IMR-90 (cell line): ENCODE results near the gene ACAP1. TPM values are rescaled to one million over a fixed set of nuclear protein-coding genes. Genes with fewer than 3 reads are reported as not detected.

ENCODE experiments used
- ATAC-seq: fragments of 200-7000 bp; cut with Tn5 transposase; 2 replicates; pipeline ENCODE4 v1.9.1; 2020; ENCODE audit warnings: low read depth, mild to moderate bottlenecking, moderate library complexity
- BruUV-seq: library from RNA; stranded (reverse); fragments of 400-500 nt; replicated peaks from 2 replicates; lab custom pipeline; 2021; lab: Mats Ljungman, UMichigan
- CTCF ChIA-PET: fragments of 300-600 bp; formaldehyde crosslinking; extraction: SDS; loops from one replicate; lab custom pipeline; 2021; ENCODE audit warnings: antibody characterized with exemption; lab: Yijun Ruan, JAX
- POLR2A ChIA-PET: fragments of 300-600 bp; sonication (Branson Sonifier 250); formaldehyde crosslinking; loops from one replicate; lab custom pipeline; 2022; ENCODE audit warnings: antibody characterized with exemption; ENCODE audit not compliant: unreplicated experiment; lab: Charles Lee
- DNase-seq: peaks from one replicate; pipeline ENCODE4 v3.0.0; 2013
- H2AFZ ChIP-seq: replicated peaks from 2 replicates; pipeline ENCODE3; 2013; ENCODE audit warnings: low read length, mild to moderate bottlenecking; ENCODE audit not compliant: poor library complexity
- H2AK5ac ChIP-seq: 2 replicates; pipeline ENCODE4 v1.6.1; 2013; ENCODE audit warnings: low read depth, low read length, inconsistent platforms
- H2AK9ac ChIP-seq: replicated peaks from 2 replicates; pipeline ENCODE3; 2013; ENCODE audit warnings: mild to moderate bottlenecking, low read depth, low read length, moderate library complexity; ENCODE audit not compliant: poor library complexity
- H2BK120ac ChIP-seq: 2 replicates; pipeline ENCODE4 v1.6.1; 2013; ENCODE audit warnings: low read depth, low read length, inconsistent platforms
- H2BK15ac ChIP-seq: 3 replicates; pipeline ENCODE4 v1.6.1; 2013; ENCODE audit warnings: low read depth, low read length, inconsistent platforms
- H2BK20ac ChIP-seq: 2 replicates; pipeline ENCODE4 v1.6.1; 2013; ENCODE audit warnings: low read depth, mild to moderate bottlenecking, inconsistent platforms, low read length, moderate library complexity
- H2BK5ac ChIP-seq: 2 replicates; pipeline ENCODE4 v1.6.1; 2013; ENCODE audit warnings: mild to moderate bottlenecking, low read depth, low read length, inconsistent platforms; ENCODE audit not compliant: poor library complexity, severe bottlenecking
- H3K14ac ChIP-seq: replicated peaks from 2 replicates; pipeline ENCODE4 v1.6.1; 2013; ENCODE audit warnings: low read depth, low read length, inconsistent platforms
- H3K18ac ChIP-seq: 2 replicates; pipeline ENCODE4 v1.6.1; 2013; ENCODE audit warnings: low read depth, low read length, control low read depth
- H3K23ac ChIP-seq: 2 replicates; pipeline ENCODE4 v1.6.1; 2013; ENCODE audit warnings: low read depth, low read length, inconsistent platforms
- H3K27ac ChIP-seq: 2 replicates; pipeline ENCODE4 v1.5.1; 2013; ENCODE audit warnings: mild to moderate bottlenecking, control low read depth, low read length; ENCODE audit not compliant: insufficient read depth
- H3K27me3 ChIP-seq: 2 replicates; pipeline ENCODE4 v1.6.1; 2013; ENCODE audit warnings: low read length; ENCODE audit not compliant: control insufficient read depth, insufficient read depth
- H3K36me3 ChIP-seq: 2 replicates; pipeline ENCODE4 v1.6.1; 2013; ENCODE audit warnings: low read length, mixed read lengths; ENCODE audit not compliant: control insufficient read depth, insufficient read depth
- H3K4ac ChIP-seq: 2 replicates; pipeline ENCODE4 v1.6.1; 2013; ENCODE audit warnings: low read depth, low read length, inconsistent platforms
- H3K4me1 ChIP-seq: 2 replicates; pipeline ENCODE4 v1.6.1; 2013; ENCODE audit warnings: low read length, mixed read lengths; ENCODE audit not compliant: control insufficient read depth, insufficient read depth
- H3K4me2 ChIP-seq: 2 replicates; pipeline ENCODE4 v1.6.1; 2013; ENCODE audit warnings: low read depth, mild to moderate bottlenecking, control low read depth, low read length, moderate library complexity
- H3K4me3 ChIP-seq: 2 replicates; pipeline ENCODE4 v1.5.1; 2013; ENCODE audit warnings: low read depth, mild to moderate bottlenecking, control low read depth, low read length, moderate library complexity; ENCODE audit not compliant: insufficient read depth
- H3K56ac ChIP-seq: 2 replicates; pipeline ENCODE4 v1.6.1; 2013; ENCODE audit warnings: low read length, inconsistent platforms; ENCODE audit not compliant: insufficient read depth; ENCODE audit errors: extremely low read depth
- H3K79me1 ChIP-seq, 2 experiments: 2 replicates each; pipeline ENCODE4 v1.6.1; 2013; ENCODE audit warnings: low read length in 2 of 2, inconsistent platforms in 1 of 2, low read depth in 1 of 2
- H3K9ac ChIP-seq: 2 replicates; pipeline ENCODE4 v1.6.1; 2013; ENCODE audit warnings: low read depth, low read length, control low read depth
- H3K9me1 ChIP-seq: 2 replicates; pipeline ENCODE4 v1.6.1; 2013; ENCODE audit warnings: low read length, inconsistent platforms; ENCODE audit not compliant: insufficient read depth
- H3K9me3 ChIP-seq: 2 replicates; pipeline ENCODE4 v1.6.1; 2013; ENCODE audit warnings: low read length; ENCODE audit not compliant: control insufficient read depth, insufficient read depth
- H4K20me1 ChIP-seq: 2 replicates; pipeline ENCODE4 v1.6.1; 2013; ENCODE audit warnings: low read length, inconsistent platforms; ENCODE audit not compliant: insufficient read depth
- H4K5ac ChIP-seq: 2 replicates; pipeline ENCODE4 v1.6.1; 2013; ENCODE audit warnings: mild to moderate bottlenecking, low read depth, low read length, control low read depth
- H4K8ac ChIP-seq, 2 experiments: 2 replicates each; pipeline ENCODE4 v1.6.1; 2013; ENCODE audit warnings: low read depth in 2 of 2, low read length in 2 of 2, control low read depth in 1 of 2, inconsistent platforms in 1 of 2
- H4K91ac ChIP-seq: 2 replicates; pipeline ENCODE4 v1.6.1; 2013; ENCODE audit warnings: low read depth, low read length, inconsistent platforms; ENCODE audit not compliant: insufficient read depth
- CEBPB ChIP-seq: IDR thresholded peaks from 2 replicates; pipeline ENCODE4 v1.6.1; 2012; ENCODE audit warnings: low read depth, low read length, improper control_type of control experiment
- CHD1 ChIP-seq: IDR thresholded peaks from 2 replicates; pipeline ENCODE4 v1.6.1; 2012; ENCODE audit warnings: low read depth, low read length, improper control_type of control experiment
- CTCF ChIP-seq: conservative IDR thresholded peaks from 2 replicates; pipeline ENCODE4 v1.5.1; 2012; ENCODE audit warnings: mild to moderate bottlenecking, low read depth, low read length, improper control_type of control experiment
- ELK1 ChIP-seq: fragments of 150-350 bp; IDR thresholded peaks from 2 replicates; pipeline ENCODE4 v1.6.1; 2016; ENCODE audit warnings: low read depth, mild to moderate bottlenecking, low read length, moderate library complexity, borderline replicate concordance
- FOS ChIP-seq: fragments of 150-350 bp; IDR thresholded peaks from 2 replicates; pipeline ENCODE4 v1.6.1; 2016; ENCODE audit warnings: low read depth, low read length
- MAFK ChIP-seq: IDR thresholded peaks from 2 replicates; pipeline ENCODE4 v1.6.1; 2012; ENCODE audit warnings: low read depth, low read length, improper control_type of control experiment
- MAZ ChIP-seq: IDR thresholded peaks from 2 replicates; pipeline ENCODE4 v1.6.1; 2012; ENCODE audit warnings: low read depth, mild to moderate bottlenecking, low read length, improper control_type of control experiment, moderate library complexity, borderline replicate concordance
- MXI1 ChIP-seq: IDR thresholded peaks from 2 replicates; pipeline ENCODE4 v1.6.1; 2012; ENCODE audit warnings: low read depth, mild to moderate bottlenecking, low read length, moderate library complexity, borderline replicate concordance
- POLR2A ChIP-seq: IDR thresholded peaks from 2 replicates; pipeline ENCODE4 v1.6.1; 2012; ENCODE audit warnings: mild to moderate bottlenecking, low read depth, low read length
- RAD21 ChIP-seq: IDR thresholded peaks from 2 replicates; pipeline ENCODE4 v1.6.1; 2012; ENCODE audit warnings: low read length, improper control_type of control experiment
- RCOR1 ChIP-seq: IDR thresholded peaks from 2 replicates; pipeline ENCODE4 v1.6.1; 2012; ENCODE audit warnings: mild to moderate bottlenecking, low read length, improper control_type of control experiment; ENCODE audit not compliant: insufficient replicate concordance
- RFX5 ChIP-seq: IDR thresholded peaks from 2 replicates; pipeline ENCODE4 v1.8.0; 2012; ENCODE audit warnings: low read depth, mild to moderate bottlenecking, low read length, moderate library complexity
- SMC3 ChIP-seq: fragments of 150-350 bp; IDR thresholded peaks from 2 replicates; pipeline ENCODE4 v1.6.1; 2016; ENCODE audit warnings: low read depth, mild to moderate bottlenecking, antibody characterized with exemption, low read length, moderate library complexity
- USF2 ChIP-seq: fragments of 150-350 bp; IDR thresholded peaks from 2 replicates; pipeline ENCODE4 v1.6.1; 2017; ENCODE audit warnings: mild to moderate bottlenecking, antibody characterized with exemption, low read length, low read depth
- WGBS, 2 experiments: methylation state at CpG; one replicate each; pipeline versions ENCODE4 v1.1.5 to v1.1.7; 2013; ENCODE audit warnings: missing lambda C conversion rate in 2 of 2; ENCODE audit not compliant: insufficient read length in 1 of 2; ENCODE audit errors: extremely low coverage in 2 of 2; 5-methylcytosine and 5-hydroxymethylcytosine counted together
- dilution Hi-C: fragments of 300-500 bp; cut with HindIII; formaldehyde crosslinking; loops from one replicate; pipeline ENCODE4 v1.14.3; 2018; ENCODE audit warnings: low sequenced_read_pairs; ENCODE audit not compliant: unreplicated experiment
- in situ Hi-C: fragments of 300-500 bp; cut with MboI; formaldehyde crosslinking; loops from 3 replicates; pipeline ENCODE4 v1.14.3; 2019; ENCODE audit warnings: low sequenced_read_pairs, inconsistent platforms, mixed read lengths
- intact Hi-C: fragments of 100-400 bp; cut with micrococcal nuclease; formaldehyde crosslinking; loops from 2 replicates; pipeline ENCODE4 v1.10.0; 2022
- polyA plus RNA-seq, 3 experiments: library from polyadenylated mRNA; depleted of rRNA; stranded (reverse); fragments of >200 nt; gene quantifications; 2 replicates each; pipeline ENCODE4 v1.2.3, GENCODE V29; 2012; ENCODE audit warnings: low replicate concordance in 1 of 3
- total RNA-seq: library from RNA; depleted of rRNA; stranded (reverse); fragments of >200 nt; gene quantifications from 2 replicates; pipeline ENCODE4 v1.2.3, GENCODE V29; 2012

The ACAP1 gene
- total and polyA plus RNA-seq, 2 of the 4 experiments (the other 2 are of a cell fraction): under 0.01 to 2.1 TPM

- Histone ChIP-seq H2BK120ac (no peak overlapping the region), H4K91ac (no peak overlapping the region), H3K9me1 (peaks cover 3% of the 10 kb centered on the region; the same call in 1 of the 2 replicates), H3K27ac (no peak overlapping the region), H3K18ac (no peak overlapping the region), H3K9me3 (no peaks in the 10 kb centered on the region), H2BK15ac (no peak overlapping the region), H3K79me1 (peaks cover 14 to 27% of the 10 kb centered on the region in 2 experiments), H2AFZ (no peak overlapping the region), H3K36me3 (peaks cover 44% of the 10 kb centered on the region), H3K4me3 (no peak overlapping the region), H3K4me1 (peaks cover 8% of the 10 kb centered on the region), H4K20me1 (no peaks in the 10 kb centered on the region), H2BK20ac (no peak overlapping the region), H2AK9ac (no peak overlapping the region), H3K27me3 (no peaks in the 10 kb centered on the region), H2BK5ac (no peak overlapping the region), H3K4me2 (no peak overlapping the region), H3K4ac (no peak overlapping the region), H3K56ac (no peak overlapping the region), H3K14ac (no peak overlapping the region), H4K8ac (no peak overlapping the region), H3K9ac (no peak overlapping the region), H3K23ac (no peak overlapping the region), H2AK5ac (no peak overlapping the region), H4K5ac (no peak overlapping the region)
- in situ Hi-C loops: loop anchor here (5.0 kb wide), 1 partner anchor 33 kb away; the partner anchor contains the start of gene TMEM95
- WGBS, 2 experiments: 60% methylated on average over 1 of the region's 19 CpGs; no CpG with 5 or more reads in 1 of the 2 experiments
- ChIA-PET POLR2A (no interaction called here), CTCF (no interaction called here)
- intact Hi-C loops: no loop called here
- dilution Hi-C loops: no loop called here
- ATAC-seq (no peak), DNase-seq (no peak)
- TSS peak; percentile 80 for BruUV-seq
- TF ChIP-seq POLR2A (no peak), CHD1 (no peak), SMC3 (no peak), CTCF (no peak), USF2 (no peak), RCOR1 (no peak), FOS (no peak), ELK1 (no peak), RAD21 (no peak), MAFK (no peak), CEBPB (no peak), MXI1 (no peak), MAZ (no peak), RFX5 (no peak)
Measured at GRCh38 chr17:7389924-7390910, 53.9 kb downstream of the ACAP1 start.
